Measurements from ENCODE around the gene ILDR1.

ILDR1 gene

DNA sequence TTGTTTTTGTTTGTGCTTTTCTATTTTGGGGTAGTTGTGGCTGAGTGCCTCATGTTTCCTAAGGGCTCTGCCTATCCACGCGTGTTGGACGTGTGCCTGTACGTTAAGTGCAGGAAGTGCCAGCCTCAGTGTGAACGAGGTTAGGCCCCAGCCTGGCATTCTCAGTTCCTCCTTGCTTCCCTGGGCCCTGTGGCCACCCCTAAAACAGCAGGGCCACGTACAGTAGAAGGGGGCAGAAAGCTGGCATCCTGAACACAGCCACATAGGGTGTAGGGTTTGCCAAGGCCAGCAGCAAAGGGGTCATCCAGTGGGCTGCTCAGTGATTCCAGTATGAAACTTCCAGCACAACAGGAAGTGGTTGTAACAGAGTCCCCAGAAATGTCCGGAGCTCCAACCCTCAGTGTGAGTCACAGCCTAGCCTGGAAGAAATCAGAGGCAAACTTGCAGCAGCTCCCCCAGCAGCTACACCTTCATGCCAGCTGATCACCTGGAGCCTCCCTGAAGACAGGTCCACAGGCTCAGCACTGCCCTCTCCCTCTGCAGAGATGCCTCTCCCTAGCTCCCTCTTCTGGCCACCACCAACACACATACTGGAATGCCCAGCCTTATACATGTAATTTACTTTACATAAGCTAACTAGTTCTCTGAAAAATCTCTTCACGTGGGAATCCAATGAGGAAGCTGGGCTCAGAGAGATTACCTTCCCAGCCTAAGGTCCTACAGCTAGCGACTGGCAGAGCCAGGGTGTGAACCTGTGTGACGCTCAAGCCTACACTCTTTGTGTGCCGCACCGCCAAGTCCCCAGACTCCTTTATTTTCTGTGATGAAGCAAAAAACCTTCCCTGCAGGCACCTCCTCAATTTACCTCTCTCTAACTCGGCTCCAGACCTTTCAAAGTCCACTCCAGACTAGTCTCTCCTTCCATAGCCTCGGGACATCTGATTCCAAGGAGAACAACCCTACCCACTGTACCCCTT, 26.6 kb downstream of the ILDR1 start:
- H3K4me3 ChIP-seq (ENCODE audit: low read depth, low read length) = no peak overlapping the region

DNA sequence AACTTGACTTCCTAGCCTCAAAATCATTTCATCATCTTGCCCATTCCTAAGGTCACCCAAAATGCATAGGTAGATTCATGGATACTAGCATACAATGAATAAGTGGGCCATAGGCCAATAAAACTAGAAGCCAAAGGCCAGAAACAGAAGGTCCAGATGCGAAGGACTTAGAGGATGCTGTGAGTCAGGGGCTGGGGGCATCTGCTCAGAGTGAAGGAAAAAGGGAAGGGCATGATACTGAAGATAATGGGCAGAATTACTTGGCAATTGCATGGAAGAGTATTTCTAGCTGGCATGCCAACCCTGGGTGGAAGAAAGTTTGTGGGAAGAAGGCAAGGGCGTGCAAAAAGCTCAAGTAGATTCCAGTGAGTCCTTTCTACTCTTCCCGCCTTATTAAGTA, 27.5 kb downstream of the ILDR1 start:
- H3K4me3 ChIP-seq (ENCODE audit: low read depth, low read length) = no peak overlapping the region

DNA sequence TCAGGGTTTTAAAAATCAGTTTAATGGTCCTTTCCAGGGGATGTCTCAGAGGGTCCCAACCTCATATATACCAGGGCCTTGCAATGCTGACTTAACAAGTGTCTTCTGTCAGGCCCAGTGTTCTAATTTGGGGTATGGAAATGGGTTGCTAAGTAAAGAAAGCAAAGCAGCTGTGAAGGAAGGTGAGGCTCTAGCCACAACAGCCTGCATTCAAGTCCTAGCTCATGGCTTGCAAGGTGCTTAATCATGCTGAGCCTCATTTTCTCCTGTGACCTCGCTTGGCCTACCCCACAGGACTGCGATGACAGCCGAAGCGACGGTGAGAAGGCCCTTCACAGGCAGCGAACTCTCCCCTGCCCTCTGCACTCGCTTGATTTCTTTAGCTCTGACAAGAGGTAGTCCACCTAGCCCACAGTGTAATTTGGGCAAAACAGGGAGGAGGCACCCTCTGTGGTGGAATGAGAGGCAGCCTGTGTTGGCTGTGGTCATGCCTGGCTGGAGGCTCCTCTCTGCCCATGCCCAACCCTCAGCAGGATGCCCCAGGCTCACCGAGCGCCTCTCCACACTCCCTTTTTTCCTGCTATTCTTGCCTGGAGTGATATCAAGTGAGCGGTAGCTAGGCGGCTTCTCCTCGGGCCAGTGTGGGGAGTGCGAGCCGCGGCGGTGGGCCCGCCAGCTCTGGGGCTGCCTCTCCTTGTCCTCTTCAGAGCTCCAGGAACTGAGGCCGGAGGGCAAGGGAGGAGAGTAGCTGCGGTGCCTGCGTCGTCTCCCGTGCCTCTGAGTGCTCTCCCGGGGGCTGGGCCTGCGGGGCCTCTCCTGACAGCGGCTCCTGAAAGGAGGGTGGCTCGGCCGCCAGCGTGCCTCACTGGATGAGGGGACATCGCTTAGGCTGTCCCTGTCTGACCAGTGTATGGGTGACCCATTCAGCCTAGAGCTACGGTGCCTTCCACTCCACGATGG, 29.2 kb downstream of the ILDR1 start:
- H3K4me3 ChIP-seq (ENCODE audit: low read depth, low read length) = no peak overlapping the region

DNA sequence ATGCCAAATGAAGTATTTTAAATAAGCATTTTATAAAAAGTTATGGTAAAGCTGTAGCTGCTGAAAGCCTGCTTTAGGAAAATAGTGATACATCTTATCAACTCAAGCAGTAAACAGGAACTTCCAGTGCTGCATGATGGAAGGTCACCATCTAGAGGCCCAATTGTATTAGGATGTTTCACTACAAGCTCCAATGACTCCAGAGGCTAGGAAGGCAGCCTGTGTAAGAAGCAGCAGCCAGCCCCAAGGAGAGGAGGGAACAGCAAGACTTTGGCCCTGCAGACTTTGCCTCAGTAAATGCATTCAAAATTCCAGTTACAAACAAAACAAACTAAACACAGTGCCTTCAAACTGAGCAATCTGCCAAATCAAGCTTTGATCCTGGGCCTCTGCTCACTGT, 32.1 kb downstream of the ILDR1 start:
- H3K4me3 ChIP-seq (ENCODE audit: low read depth, low read length) = no peak overlapping the region

DNA sequence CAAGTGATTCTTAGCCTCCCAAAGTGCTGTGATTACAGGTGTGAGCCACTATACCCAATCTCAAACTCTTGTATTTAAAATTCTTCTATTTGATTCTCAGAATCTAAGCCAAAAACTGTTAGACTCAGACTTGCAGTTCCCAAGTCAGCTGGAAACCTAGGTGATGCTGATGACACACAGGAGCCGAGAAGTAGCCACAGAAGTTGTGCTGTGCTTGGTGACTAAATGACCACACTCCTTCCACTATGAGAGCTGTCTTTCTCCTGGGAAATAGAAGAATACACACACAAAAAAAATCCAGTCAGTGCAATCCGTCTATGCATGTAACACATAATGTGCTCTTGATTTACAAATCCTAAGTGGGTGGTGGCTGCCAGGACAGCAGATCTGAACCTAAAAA, 33.9 kb downstream of the ILDR1 start:
- no peak overlapping the region for H3K4me3 ChIP-seq (ENCODE audit: low read depth, low read length)

DNA sequence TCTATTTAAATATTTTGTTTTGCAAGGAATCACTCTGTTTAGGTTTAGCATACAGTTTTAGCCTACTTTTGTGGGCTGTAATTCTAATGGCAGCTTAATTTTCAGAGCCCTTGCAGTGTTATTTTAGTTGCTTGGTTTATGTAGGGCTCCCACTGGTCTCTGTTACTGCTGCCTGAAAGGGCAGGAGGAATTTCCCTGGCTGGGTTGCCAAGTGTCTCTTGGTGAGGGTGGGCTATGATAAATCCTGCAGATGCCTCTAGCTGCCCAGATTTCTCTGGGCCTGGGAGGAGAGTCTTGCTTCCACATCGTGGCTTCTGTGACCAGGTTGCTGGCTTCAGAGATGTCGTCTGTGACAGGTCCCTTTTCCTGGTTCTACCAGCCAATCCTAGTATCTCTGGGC, 36.2 kb downstream of the ILDR1 start:
- no peak overlapping the region for H3K4me3 ChIP-seq (ENCODE audit: low read depth, low read length)

DNA sequence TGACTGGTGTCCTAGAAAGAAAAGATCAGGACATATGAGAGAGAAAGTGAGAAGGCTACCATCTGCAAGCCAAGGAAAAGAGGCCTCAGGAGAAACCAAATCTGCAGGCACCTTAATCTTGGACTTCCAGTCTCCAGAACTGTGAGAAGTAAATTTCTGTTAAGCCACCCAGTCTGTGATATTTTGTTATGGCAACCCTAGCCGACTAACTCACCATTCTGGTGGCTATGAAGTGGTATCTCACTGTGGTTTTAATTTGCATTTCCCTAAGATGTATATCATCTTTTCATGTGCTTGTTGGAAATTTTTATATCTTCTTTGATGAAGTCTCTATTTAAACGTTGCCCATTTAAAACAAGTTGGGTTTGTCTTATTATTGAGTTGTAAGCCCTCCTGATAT, 40.6 kb downstream of the ILDR1 start:
- H3K4me3 ChIP-seq (ENCODE audit: low read depth, low read length) = no peak overlapping the region

DNA sequence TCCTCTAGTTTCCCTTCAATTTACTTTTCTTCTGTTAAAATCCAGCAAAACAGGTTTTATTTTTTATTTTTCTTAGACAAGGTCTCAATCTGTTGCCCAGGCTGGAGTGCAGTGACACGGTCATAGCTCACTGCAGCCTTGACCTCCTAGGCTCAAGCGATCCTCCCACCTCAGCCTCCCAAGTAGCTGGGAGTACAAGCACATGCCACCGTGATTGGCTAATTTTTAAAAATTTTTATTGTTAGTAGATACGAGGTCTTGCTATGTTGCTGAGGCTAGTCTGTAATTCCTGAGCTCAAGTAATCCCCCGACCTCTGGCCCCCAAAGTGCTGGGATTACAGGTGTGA, 41.6 kb downstream of the ILDR1 start:
- H3K4me3 ChIP-seq (ENCODE audit: low read depth, low read length) = no peak overlapping the region

DNA sequence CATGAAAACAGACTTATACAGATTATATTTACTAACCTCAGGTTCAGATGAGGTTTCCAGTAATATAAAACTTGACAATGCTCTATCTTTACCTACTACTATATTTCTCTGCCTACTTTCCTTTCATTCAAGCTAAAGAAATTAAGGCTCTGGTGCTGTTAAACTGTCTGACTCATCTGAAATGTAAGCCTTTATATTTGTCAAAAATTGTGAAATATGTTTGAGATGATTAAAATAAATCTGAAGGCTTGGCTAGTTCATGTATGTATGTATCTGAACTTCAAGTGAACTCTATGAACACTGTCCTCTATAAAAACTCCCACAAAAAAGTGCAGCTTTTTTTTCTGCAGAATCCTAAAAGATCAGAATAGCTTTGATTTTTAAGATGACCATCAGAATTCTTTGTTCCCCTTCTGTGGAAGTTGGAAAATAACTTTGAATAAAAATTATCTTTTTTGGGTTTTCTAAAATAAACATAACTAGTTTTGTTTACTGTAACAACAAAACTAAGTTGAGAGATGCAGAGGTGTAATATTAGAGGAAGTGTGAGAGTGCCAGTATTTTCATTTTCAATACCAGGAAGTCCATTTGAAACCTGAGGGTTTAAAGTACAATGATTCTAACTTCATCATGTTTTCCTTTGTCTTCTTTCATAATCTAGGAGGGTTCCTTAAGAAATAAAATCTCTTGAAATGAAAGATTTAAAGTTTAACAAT, 42.2 kb downstream of the ILDR1 start:
- H3K4me3 ChIP-seq (ENCODE audit: low read depth, low read length) = no peak overlapping the region

DNA sequence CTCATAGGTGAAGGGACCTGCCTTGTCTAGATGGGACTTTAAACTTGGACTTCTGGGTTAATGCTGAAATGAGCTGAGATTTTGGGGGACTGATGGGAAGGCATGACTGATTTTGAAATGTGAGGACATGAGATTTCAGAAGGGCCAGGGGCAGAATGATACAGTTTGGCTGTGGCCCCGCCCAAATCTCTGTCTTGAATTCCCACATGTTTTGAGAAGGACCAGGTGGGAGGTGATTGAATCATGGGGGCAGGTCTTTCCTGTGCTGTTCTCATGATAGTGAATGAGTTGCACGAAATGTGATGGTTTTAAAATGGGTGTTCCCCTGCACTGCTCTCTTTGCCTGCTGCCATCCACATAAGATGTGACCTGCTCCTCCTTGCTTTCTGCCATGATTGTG, 42.8 kb downstream of the ILDR1 start:
- no peak overlapping the region for H3K4me3 ChIP-seq (ENCODE audit: low read depth, low read length)

DNA sequence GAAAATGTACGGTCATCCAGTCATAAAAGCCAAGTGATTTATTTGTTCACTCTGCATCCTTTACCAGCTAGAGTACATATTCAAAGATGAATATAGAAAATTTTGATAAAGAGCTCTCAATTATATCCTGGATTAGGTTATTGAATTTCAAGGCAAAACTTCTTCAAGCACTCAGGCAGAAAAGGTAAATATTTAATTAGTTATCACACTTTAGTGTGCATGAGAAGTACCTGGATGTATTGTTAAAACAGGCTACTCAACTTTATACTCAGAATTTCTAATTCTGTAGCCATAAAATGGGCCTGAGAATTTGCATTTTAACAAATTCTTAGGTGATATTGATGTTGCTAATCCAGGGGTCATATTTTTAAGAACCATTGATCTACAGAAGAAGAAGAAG, 45.3 kb downstream of the ILDR1 start:
- no peak overlapping the region for H3K4me3 ChIP-seq (ENCODE audit: low read depth, low read length)

DNA sequence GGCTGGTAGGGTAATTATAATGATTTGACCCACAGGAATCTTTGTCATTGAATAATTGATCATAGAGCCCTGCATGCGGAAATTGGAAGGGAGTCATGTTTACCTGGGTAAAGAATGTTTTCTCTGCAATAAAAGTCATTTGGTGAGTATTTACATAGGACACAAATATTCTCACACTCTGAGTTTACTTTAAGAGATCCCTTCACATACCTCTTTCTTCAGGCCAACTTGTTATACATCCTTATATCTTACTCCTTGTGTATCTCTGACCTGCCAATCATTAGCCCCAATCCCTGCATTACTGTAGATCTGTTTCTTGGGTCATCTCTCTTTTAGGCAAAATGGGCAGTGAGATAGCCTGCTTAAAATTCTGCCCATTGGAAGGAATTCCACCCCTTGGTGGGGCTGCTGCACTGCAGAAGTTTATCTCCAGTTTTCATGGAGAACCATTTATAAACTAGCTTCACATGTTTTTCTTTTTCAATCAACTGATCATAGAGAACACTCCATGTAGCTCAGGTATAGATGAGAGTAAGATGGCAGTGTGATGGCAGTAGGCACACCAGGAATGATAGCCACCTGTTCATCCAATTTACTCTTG, 46.2 kb downstream of the ILDR1 start:
- H3K4me3 ChIP-seq (ENCODE audit: low read depth, low read length) = no peak overlapping the region

DNA sequence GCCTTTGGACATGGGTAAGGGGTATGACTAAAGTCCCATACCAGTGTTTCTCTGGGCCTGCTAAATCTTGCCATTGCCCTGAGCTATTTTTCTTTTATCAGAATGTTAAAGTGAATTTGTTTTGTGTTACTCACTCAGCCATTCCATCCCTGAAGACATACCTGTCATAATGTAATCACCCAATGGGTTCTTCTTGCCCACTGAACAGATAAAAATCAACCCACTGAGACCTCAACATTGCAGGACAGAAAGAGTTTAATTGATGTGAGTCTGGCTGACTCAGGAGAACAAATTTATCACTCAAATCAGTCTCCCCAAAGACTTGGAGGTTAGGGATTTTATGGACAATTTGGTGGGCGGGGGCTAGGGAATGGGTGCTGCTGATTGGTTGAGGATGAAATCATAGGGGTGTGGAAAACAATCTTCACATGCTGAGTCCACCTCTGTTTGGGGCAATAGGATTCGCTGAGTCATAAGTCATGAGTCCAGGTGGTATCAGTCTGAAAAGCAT, 47.4 kb downstream of the ILDR1 start:
- H3K4me3 ChIP-seq (ENCODE audit: low read depth, low read length) = no peak overlapping the region

DNA sequence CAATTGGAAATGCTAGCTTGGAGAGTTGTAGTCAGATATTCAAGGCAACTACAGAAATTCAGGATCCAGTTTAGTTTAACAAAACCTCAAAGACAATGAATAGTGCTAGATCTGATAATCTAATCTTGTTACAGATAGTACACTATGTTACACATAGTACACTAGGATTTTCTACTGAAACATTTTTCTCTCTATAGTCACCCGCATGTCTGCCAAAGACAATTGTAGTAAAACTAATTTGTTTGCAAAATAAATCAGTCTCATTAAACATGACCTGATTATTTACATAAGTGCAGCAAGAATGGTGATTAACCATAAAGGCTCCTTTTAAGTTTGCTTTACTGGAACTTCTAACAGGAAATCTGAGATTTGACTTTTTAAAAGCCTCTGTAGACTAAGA, 52.0 kb downstream of the ILDR1 start:
- no peak overlapping the region for H3K4me3 ChIP-seq (ENCODE audit: low read depth, low read length)

DNA sequence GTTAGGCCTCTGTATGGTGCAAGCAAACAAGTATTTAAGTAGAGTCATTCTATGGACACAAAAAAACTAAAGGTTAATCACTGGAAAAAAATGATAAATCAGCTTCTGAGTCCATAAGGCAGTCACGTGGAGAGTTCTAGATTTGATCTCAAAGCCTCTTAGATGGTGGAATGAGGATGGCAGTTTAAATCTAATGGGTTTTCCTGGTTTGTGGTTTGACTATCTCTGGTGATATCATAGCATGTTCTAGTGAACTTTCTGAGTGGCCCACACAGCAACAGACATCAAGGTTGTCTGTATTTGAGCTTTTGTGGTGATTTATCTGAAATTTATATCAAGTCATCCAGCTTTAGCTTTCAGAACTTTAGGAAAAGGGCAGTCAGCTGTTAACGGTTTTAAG, 52.4 kb downstream of the ILDR1 start:
- H3K4me3 ChIP-seq (ENCODE audit: low read depth, low read length) = no peak overlapping the region

DNA sequence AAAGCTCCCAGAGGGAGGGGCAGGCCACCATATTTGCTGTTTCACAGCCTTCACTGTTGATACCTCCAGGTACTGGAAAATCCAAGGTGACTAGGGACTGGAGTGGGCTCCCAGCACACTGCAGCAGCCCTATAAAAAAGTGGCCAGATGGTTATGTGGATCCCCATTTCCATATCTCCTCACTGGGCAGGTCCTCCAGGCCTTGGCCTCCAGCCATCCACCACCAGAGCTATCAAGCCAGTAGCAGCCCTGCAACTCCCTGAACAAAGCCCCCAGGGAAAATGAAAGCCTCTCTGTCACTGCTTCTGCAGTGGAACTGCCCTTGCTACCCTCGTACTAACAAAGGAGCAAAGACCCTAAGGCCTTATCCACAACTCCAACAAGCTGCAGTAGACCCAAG, 58.4 kb downstream of the ILDR1 start:
- H3K4me3 ChIP-seq (ENCODE audit: low read depth, low read length) = no peak overlapping the region

DNA sequence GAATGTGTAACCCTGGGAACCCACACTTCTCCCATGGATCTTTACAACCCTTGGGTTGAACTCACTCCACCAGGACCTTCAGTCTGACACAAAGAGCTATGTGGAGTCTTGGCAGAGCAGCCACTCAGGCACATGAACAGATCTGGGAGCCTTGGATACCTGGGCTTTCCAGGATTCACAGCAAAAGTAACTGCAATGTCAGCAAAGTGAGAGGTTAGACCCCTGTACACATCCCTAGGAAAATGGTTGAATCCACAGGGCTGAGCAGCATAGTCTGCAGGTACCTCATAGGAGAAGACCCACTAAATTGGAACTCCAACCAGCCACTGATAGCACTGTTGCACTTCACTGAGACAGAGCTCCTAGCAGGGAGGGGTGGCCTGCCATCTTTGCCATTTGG, 59.6 kb downstream of the ILDR1 start:
- no peak overlapping the region for H3K4me3 ChIP-seq (ENCODE audit: low read depth, low read length)

DNA sequence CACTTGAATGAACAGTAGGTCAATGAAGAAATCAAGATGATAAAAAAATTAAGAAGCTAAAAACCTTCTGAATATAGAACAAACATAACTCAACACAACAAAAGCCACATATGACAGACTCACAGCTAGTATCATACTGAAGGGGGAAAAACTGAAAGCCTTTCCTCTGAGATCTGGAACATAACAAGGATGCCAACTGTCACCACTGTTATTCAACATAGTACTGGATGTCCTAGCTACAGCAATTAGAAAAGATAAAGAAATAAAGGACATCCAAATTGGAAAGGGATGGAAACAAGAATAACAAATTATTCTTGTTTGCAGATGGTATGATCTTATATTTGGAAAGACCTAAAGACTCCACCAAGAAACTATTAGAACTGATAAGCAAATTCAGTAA, 60.8 kb downstream of the ILDR1 start:
- no peak overlapping the region for H3K4me3 ChIP-seq (ENCODE audit: low read depth, low read length)

DNA sequence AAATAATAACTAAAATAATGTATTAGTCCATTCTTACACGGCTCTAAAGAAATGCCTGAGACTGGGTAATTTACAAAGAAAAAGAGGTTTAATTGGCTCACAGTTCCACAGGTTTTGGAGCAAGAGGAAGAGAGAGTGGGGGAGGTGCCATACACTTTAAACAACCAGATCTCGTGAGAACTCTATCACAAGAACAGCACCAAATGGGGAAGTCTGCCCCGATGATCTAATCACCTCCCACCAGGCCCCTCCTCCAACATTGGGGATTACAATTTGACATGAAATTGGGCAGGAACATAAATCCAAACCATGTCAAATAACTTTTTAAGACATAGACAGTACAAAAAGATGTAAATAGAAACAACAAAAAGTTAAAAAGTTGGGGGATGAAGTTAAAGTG, 63.2 kb downstream of the ILDR1 start:
- H3K4me3 ChIP-seq (ENCODE audit: low read depth, low read length) = no peak overlapping the region

DNA sequence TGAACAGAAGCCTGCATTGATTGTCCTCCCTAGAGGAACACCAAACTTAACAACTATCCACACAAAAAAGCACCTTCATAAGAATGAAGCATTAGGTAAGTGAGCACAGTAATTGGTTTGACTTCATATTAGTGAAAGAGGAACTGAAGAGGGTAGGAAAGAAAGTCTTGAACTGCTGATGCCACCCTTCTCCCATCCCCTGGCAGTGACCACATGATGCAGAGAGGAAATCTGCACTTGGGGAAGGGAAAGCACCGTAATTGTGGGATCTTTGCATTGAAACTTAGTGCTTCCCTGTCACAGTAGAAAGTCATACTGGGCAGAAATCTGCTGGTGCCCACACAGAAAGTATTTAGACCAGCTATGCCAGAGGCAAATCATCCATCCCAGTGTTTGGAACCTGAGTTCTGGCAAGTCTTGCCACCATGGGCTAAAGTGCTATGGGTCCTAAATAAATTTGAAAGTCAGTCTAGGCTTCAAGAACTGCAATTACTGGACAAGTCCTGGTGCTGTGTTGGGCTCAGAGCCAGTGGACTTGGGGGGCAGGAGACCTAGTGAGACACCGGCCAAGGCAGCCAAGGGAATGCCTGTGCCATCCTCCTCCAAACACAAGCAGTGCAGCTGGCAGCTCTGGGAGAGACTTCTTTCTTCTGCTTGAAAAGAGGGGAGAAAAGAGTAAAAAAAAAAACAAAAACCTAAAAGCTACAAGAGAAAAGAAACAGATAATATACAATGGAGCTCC, 64.2 kb downstream of the ILDR1 start:
- no peak overlapping the region for H3K4me3 ChIP-seq (ENCODE audit: low read depth, low read length)

Data from iPS-11a (cell line).